HG02973 (cell line): ENCODE measurements around the gene STMP1.

ENCODE experiments used
- ATAC-seq: cut with Tn5 transposase; IDR thresholded peaks from one replicate; pipeline ENCODE4 v1.9.1; 2021; ENCODE audit warnings: moderate library complexity; ENCODE audit not compliant: unreplicated experiment

STMP1 gene

DNA sequence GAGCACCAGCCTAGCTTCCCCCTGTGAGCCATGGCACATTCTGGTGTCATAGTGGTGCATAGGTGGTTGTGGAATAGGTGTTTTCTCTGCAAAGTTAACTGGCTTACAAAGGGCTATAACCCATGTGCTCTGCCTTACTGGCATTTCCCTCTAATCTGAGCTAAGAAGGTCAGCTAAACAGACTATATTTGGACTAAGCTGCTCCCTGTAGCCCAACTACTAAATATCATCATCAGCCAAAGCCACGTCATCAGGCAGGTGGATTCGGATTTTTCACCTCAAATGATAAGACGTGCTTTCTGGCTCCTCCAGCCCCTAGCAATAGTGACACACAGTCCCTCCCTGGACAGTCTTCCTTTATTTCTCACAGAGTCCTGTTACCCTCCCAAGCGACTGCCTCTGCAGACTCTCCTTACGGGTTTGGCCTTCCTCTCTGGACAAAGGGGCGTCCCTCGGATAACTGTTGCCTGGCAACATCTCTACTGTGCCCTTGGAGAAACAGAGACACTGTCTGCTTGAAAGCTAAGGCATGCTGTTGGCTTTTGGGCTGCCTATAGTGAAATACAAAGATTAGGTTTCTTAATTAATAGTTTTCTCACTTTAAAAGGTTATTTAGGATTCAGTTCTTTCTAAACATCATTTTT lies 56.6 kb downstream of the STMP1 start:
- no peak for ATAC-seq

GRCh38 chr7:135719688-135720087 lies 57.4 kb downstream of the STMP1 start:
- ATAC-seq = no peak

DNA sequence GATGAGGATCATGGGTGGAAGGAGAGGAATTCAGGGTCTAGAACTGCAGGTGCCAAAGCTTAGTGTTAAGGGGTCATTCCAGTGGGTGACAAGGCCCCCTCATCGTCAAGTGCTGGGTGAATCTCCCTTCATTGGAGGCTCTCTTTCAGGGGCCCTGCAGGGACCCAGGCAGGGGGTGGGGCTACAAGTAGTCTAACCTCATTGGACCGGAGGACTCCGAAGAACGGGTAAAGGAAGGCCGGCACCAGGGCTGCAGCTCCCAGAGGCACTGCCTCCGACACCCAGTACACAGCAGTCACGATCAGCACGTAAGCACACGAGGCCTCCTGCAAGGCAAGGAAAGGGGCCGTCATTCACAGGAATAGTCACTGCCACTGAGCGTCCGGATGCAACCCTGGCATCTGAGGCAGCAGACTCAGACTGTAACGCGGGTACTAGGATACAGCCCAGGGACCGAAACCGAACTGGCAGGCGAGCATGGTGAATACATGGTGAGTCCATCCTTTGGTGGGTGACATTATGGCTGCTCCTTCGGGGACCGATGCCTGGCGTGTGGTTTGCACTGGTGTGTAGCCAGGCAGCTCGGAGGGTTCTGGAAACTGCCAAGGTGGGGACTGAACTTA lies 59.0 kb downstream of the STMP1 start:
- ATAC-seq = no peak

GRCh38 chr7:135723411-135723810 lies 61.1 kb downstream of the STMP1 start:
- no peak for ATAC-seq
